DMS114 treated with DMSO at 0.1 percent for 48 hours (cell line): ENCODE results near the gene ZBTB16.

Experiments
- DNase-seq: peaks from one replicate; lab custom pipeline; 2025; ENCODE audit not compliant: unreplicated experiment; lab: John Stamatoyannopoulos, UW

The ZBTB16 gene

GRCh38 chr11:114255289-114255688, 195.8 kb downstream of the ZBTB16 start:
- DNase-seq: no peak

- DNase-seq: no peak
Observed at GRCh38 chr11:114256176-114256966, 196.9 kb downstream of the ZBTB16 start.

GRCh38 chr11:114256967-114257286, 197.4 kb downstream of the ZBTB16 start:
- no peak for DNase-seq

- DNase-seq: no peak
Observed at GRCh38 chr11:114257621-114258558, 198.4 kb downstream of the ZBTB16 start.

GRCh38 chr11:114258696-114259095, 199.2 kb downstream of the ZBTB16 start:
- no peak for DNase-seq

GRCh38 chr11:114259124-114259526, 199.6 kb downstream of the ZBTB16 start:
- no peak for DNase-seq

GRCh38 chr11:114259551-114259983, 200.1 kb downstream of the ZBTB16 start:
- no peak for DNase-seq

- DNase-seq: no peak
Observed at GRCh38 chr11:114260077-114260476, 200.6 kb downstream of the ZBTB16 start.

- no peak for DNase-seq
Observed at GRCh38 chr11:114260483-114260882, 201.0 kb downstream of the ZBTB16 start.

- no peak for DNase-seq
Observed at GRCh38 chr11:114261791-114262190, 202.3 kb downstream of the ZBTB16 start.

- DNase-seq: peak; percentile 29
Observed at GRCh38 chr11:114262681-114263512, 203.4 kb downstream of the ZBTB16 start.

GRCh38 chr11:114263513-114264170, 204.1 kb downstream of the ZBTB16 start:
- no peak for DNase-seq

GRCh38 chr11:114264381-114264780, 204.9 kb downstream of the ZBTB16 start:
- no peak for DNase-seq

- no peak for DNase-seq
Observed at GRCh38 chr11:114265122-114265878, 205.8 kb downstream of the ZBTB16 start.

- no peak for DNase-seq
Observed at GRCh38 chr11:114269498-114269897, 210.0 kb downstream of the ZBTB16 start.

GRCh38 chr11:114270531-114271270, 211.2 kb downstream of the ZBTB16 start:
- no peak for DNase-seq

GRCh38 chr11:114271316-114271715, 211.8 kb downstream of the ZBTB16 start:
- DNase-seq: no peak

- DNase-seq: no peak
Observed at GRCh38 chr11:114272311-114272710, 212.8 kb downstream of the ZBTB16 start.

GRCh38 chr11:114273071-114273470, 213.6 kb downstream of the ZBTB16 start:
- DNase-seq: no peak
